Measurements from ENCODE around the gene ABHD3.
A peak's percentile ranks its signal among the peaks of the same experiment; 100 is the strongest.
"Not testable (repeated sequence)": the region's sequence is repeated elsewhere in the genome, so short reads cannot be mapped to it uniquely, and the experiment has no call there.

The ABHD3 gene

GRCh38 chr18:21640375-21640774 lies 64.2 kb downstream of the ABHD3 start:
- not testable (repeated sequence) for DNase-seq

- no peak for DNase-seq
Measured at GRCh38 chr18:21638822-21639221, 65.8 kb downstream of the ABHD3 start.

- DNase-seq = no peak
Measured at GRCh38 chr18:21636769-21637168, 67.8 kb downstream of the ABHD3 start.

GRCh38 chr18:21634588-21635199 lies 69.9 kb downstream of the ABHD3 start:
- DNase-seq = no peak

GRCh38 chr18:21632393-21632792 lies 72.2 kb downstream of the ABHD3 start:
- peak; percentile 7 for DNase-seq

- no peak for DNase-seq
Measured at GRCh38 chr18:21629089-21629832, 75.3 kb downstream of the ABHD3 start.

GRCh38 chr18:21621640-21622039 lies 82.9 kb downstream of the ABHD3 start:
- DNase-seq = not testable (repeated sequence)

- peak; percentile 94 for DNase-seq
Measured at GRCh38 chr18:21612125-21613039, 92.2 kb downstream of the ABHD3 start, which contains the start of gene SNRPD1. Gene SNRPD1, plus strand, starts transcription at chr18:21612314. Its CDS starts 116 bp downstream, at chr18:21612430.

- DNase-seq = peak; percentile 41
Measured at GRCh38 chr18:21611401-21612124, 93.0 kb downstream of the ABHD3 start.

- DNase-seq = peak; percentile 7
Measured at GRCh38 chr18:21605213-21605612, 99.4 kb downstream of the ABHD3 start.

GRCh38 chr18:21604671-21605070 lies 99.9 kb downstream of the ABHD3 start:
- peak; percentile 23 for DNase-seq

GRCh38 chr18:21602299-21602587 lies 102.3 kb downstream of the ABHD3 start:
- DNase-seq = no peak
